ENCODE results near the gene LRMDA.

LRMDA gene

DNA sequence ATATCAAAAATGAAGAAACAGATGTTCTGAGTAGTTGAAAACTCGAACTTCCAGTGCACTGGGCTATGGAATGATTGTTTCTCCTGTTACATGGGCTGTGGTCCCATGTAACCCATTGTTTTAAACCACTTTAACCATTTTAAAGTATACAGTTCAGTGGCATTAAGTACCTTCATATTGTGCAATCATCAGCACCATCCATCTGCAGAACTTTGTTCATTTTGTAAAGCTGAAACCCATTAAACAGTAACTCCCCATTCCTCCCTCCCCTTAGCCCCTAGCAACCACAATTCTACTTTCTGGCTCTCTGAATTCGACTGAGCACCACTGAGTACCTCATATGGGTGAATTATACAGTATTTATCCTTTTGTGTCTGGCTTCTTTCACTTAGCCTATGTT lies 217.4 kb downstream of the LRMDA start:
- no peak for DNase-seq

- peak; percentile 24 for DNase-seq
These were observed 218.0 kb downstream of the LRMDA start for GRCh38 chr10:75649466-75649865.

DNA sequence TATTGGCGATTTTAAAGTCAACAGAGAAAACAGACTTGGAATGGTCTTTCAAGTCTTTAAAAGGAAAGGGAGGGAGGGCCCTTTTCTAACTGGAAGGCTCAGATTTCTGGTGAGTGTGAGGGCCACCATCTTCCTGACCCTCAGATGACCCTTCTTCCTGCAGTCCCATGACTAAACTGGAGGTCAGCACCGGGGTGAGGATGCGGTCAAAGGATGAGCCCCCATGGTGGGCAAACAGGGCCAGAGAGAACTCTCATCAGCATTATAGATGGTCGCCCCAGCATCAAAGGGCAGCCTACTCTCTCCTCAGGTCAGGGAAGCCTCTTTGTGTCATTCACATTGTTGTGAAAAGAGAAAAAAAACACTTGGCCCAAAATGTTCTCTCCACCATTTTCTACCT lies 219.2 kb downstream of the LRMDA start:
- no peak for DNase-seq

GRCh38 chr10:75651417-75651816 lies 220.0 kb downstream of the LRMDA start:
- peak; percentile 5 for DNase-seq

DNA sequence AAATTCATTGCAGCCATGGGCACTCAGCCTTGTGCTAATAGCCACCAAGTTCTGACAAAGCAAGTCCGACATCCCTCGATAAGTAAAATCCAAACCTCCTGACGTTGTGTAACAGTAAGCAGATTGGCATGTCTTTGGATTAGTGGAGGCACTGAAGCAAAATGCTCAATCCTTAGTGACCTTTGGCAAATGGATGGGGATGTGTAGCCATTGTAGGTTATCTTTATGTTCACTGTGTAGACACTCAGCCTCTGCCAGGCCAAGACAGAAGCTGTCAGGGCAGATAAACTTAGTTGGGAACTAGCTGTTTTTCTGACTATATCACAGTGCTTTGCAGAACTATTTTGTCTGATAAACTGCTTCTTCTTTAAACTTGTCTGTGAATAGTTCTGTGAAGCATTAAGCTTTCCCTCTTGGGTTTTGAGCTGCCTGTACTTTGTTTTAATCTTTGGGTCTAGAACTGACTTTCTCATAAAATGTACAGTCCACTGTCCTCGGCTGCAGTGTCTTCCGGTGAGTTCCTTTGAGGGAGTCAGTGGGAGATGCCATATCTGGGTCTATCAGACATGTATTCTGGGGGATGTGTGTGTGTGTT lies 220.8 kb downstream of the LRMDA start:
- peak; percentile 55 for DNase-seq

DNA sequence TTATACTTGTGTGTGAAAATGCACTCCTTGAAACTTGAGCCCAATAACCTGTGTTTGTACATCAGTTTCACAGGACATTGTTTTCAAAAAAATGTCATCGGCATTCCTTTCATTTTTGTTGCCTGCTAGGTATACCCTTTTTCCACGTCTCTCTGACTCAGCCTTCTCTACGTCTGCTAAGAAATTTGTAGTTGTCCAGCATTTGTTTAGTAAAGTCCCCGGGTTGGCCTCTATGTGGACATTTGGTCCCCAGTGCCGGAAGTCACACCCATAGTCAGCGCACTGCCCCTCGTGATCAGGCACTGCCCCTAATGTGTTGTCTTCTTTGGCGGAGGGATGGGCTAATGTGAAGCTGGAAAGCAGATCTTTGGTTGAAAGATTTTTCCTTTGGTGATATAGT lies 222.3 kb downstream of the LRMDA start:
- DNase-seq: no peak

- DNase-seq: no peak
These were observed 222.8 kb downstream of the LRMDA start for GRCh38 chr10:75654171-75654771.

DNA sequence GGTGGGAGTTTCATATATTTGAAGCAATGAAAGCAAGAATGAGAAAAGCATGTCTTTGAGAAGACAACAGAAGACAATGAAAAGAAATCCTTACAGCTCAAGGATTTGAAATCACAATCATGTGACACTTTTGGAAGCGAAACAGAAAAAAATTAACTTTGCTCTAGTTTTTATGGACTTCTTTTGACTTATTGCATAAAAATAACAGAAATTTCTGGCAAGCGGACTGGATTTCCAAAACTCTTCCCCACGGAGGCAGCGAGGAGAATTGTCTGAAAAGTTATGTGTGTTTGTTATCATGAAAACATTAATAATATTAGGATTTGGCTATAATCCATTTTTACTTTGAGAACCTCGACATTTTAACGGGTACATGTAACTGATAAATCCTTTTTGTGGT lies 223.3 kb downstream of the LRMDA start:
- DNase-seq: no peak

GRCh38 chr10:75655791-75656451 lies 224.5 kb downstream of the LRMDA start:
- DNase-seq: no peak

- DNase-seq: no peak
These were observed 225.9 kb downstream of the LRMDA start for GRCh38 chr10:75657351-75657750.

GRCh38 chr10:75658036-75658435 lies 226.6 kb downstream of the LRMDA start:
- no peak for DNase-seq

GRCh38 chr10:75658496-75658895 lies 227.1 kb downstream of the LRMDA start:
- no peak for DNase-seq

DNA sequence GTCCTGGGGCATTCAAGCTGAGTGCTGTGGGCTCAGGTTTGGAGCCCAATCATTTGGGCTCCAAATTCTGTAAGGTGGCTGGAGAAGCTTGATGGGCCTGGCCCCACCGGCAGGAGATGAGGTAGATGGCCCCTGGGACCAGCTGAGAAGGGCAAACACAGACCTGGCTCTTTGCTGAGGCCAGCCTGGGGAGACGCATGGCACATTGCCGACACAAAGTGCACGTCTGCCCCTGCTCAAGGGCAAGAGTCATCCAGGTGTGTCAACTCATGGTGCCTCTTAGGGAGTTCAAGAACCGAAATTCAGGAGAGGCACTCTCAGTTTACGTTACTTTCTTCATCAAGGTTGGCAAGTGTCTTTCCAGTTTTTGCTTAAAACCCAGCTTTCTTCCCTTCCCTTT lies 227.5 kb downstream of the LRMDA start:
- DNase-seq: no peak

GRCh38 chr10:75660823-75661222 lies 229.4 kb downstream of the LRMDA start:
- no peak for DNase-seq

GRCh38 chr10:75662715-75663114 lies 231.3 kb downstream of the LRMDA start:
- DNase-seq: peak; percentile 14

DNA sequence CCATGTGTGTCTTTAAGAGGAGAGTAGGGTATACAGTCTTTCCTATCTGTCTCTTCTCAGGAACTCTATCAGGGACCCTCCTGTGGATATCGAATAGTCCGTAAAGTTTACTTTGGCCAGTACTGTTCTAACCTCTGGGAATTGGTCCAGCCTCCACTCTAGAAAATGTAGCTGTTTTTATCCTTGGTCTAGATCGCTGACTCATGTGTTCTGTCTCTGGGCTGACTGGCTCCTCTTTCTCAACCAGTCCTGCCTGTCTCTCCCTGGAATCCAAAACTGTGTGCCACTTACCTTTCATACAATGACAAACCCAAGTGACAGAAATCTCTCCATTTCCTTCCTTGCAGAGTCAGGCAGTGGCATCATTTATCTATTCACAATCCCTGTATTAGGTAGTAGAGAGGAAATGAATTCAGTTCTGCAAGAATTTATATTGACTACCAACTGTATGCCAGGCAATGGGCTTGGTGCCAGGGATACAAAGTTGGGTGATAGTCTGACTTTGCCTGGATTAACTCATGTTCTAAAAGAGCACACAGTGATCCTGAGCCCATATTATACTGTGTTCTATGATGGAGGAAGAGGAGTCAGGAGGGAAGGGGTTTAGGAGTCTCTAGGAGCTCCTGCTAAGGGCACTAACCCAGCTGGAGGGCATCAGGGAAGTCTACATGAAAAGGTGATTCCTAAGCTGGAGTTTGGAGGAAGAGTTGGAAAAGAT lies 232.7 kb downstream of the LRMDA start:
- DNase-seq: peak; percentile 16

DNA sequence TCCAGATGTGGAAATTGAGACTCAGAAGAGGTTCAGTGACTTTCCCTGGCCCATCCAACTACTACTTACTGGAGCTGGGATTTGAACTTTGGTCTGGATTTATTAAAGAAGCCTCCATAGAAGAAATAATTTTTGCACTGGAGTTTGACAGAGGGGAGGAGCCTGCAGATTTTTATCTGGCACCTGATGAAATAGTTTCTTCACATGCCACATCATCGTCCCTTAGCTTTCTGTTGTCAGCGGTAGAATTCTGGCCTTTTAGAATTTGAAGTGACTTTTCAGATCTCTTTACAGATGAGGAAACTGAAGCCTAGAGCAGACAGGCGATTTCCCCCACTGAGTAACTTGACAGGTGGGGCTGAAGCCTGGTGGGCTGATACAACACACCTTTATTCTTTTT lies 233.5 kb downstream of the LRMDA start:
- peak; percentile 47 for DNase-seq

DNA sequence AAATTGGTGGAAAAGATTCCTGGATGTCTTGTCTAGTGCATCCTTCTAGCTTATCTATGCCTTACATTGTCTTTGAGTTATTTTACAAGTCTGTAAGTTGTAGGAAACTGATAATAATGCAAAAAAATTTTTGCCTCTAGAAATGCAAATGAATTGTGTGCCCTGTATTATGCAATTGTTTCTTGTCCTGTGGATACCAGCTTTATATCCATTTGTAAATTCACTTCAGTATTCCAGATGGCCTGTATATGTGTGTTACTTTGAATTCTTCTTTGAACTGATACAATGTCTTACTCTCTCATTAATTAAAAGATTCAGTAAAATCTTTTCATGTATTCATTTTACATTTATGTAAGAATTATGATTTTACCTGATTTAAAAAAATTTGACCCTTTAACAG lies 234.3 kb downstream of the LRMDA start:
- DNase-seq: no peak

DNA sequence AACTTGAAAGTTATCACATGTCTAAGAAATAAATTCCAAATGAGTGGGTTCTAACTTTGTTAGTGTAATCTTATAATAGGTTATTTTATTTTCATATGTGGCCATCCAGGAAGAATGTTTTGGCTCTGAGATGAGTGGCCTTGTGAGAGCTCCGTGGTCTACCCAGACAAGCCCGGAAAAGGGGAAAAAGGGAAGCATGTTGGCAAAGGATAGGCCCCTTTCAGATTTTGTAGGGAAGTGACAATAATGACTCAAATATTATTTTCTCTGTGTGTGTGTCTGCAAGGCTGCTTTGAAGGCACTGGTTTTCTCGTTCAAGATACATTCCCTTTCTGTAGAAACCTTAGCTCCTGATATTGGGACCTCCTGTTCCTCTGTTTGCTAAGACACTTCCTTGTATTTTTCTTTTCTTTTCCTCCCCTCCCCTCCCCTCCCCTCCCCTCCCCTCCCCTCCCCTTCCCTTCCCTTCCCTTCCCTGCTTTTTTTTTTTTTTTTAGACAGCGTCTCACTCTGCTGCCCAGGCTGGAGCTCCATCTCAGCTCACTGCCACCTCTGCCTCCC lies 240.8 kb downstream of the LRMDA start:
- DNase-seq: no peak

DNA sequence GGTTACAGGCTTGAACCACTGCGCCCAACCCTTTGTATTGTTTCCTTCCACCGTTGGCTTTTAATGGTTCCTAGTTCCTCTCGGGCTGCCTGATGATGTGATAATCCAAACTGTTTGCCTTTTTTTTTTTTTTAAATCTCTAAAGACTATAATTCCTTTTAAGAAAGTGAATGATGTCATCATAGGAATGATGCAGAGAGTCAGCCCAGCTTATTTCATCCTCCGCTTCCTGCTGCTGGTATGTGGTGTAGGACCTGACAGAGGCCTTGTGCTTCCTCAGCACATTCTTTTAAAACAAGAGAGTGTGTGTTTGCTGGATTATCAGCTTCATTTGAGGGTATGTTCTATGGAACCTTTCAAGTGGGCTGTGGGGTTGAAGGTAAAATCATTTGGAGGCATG lies 241.4 kb downstream of the LRMDA start:
- no peak for DNase-seq

- no peak for DNase-seq
These were observed 246.1 kb downstream of the LRMDA start for GRCh38 chr10:75677541-75677940.

- no peak for DNase-seq
These were observed 247.1 kb downstream of the LRMDA start for GRCh38 chr10:75678527-75678926.

GRCh38 chr10:75679536-75679935 lies 248.1 kb downstream of the LRMDA start:
- no peak for DNase-seq

- no peak for DNase-seq
These were observed 249.9 kb downstream of the LRMDA start for GRCh38 chr10:75681334-75681733.
